Left cardiac atrium (tissue), 4 donors: ENCODE measurements around the gene ADAMTS3. TPM values are rescaled to one million over a fixed set of nuclear protein-coding genes. Genes with fewer than 3 reads are reported as not detected.

ENCODE experiments used
- ATAC-seq, 2 donors: fragments of 200-7000 bp; cut with Tn5 transposase; one replicate each; pipeline ENCODE4 v1.9.1; 2020; ENCODE audit warnings: mild to moderate bottlenecking in 2 of 2, moderate library complexity in 2 of 2
- DNase-seq: peaks from one replicate; pipeline ENCODE4 v3.0.0-alpha.2; 2020
- intact Hi-C, 2 donors: fragments of 100-400 bp; cut with DNase I; formaldehyde crosslinking; loops; one replicate each; pipeline versions ENCODE4 v1.14.1 to v1.15.1; 2022 to 2023
- total RNA-seq, 2 donors: library from RNA; stranded (reverse); fragmentation: NEBNext Ultra II Directional; extraction: Animal tissue kit (Norgen Biotek cat#: 25700); gene quantifications; one replicate each; pipeline ENCODE4 v1.2.1, GENCODE V29; 2021
- donor health status: DM: no; HTN: yes; CAD: no.
- donor health status: DM: no; HTN: yes; CAD: no; lungs with severe emphysema.
- donor health status: DM: yes; HTN: yes; CAD: no.
- donor health status: Dilated cardiomyopathy.

Gene ADAMTS3
- total RNA-seq, 2 donors from 2014 or later: 1.2 to 1.7 TPM

DNA sequence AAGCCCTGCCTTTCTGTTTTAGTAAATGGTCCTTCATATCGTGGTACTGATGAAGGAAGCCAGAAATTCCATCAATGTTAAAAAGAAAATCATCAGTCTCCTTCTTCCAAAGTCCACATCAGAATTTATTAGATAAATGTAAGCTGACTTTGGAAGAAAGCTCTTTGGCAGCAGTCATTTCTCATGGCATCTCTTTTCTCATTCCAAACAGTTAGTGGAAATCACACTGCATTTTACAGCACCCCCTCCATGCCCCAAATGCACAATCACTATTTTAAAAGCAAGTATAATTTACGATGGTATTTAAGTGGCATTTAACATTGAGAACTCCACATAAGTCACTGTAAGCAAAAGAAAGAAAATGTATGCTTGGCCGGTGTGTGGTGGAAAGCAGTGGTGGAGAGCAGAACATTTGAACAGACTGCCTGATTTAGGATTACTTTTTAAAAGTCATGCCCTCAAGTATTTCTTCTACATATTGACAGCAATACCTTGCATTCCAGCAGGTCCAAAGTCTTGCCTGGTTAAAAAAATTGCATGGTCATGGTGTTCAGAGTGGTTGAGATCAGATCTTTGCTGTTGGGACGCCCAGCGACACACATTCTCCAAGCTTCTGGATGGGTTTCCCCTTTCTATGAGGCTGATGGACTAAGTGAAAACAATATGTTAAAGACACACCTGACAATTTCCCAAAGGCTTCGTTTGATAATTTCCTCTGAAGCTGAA lies 248.6 kb downstream of the ADAMTS3 start:
- intact Hi-C loops: no loop called here
- DNase-seq (no peak), ATAC-seq (no peak)

DNA sequence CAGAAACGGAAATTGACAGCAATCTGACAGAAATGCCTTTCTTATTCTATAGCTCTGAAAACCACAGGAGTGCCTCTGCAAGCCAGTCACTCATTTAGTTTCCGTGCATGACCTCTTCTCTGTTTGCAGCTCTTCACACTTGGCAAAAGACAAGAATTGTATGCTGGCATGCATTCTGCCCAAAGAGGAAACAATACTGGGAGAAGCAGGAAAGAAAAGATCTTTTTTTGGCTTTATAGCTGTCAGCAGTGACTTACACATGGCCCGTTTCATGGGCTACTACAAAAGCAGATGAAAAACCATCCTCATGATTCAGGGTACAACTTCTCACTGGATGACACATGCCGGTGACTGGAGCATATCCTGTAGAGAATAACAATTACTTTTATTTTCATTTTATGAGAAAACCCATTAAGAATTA lies 249.4 kb downstream of the ADAMTS3 start:
- DNase-seq (no peak), ATAC-seq (no peak)
- intact Hi-C loops: no loop called here

DNA sequence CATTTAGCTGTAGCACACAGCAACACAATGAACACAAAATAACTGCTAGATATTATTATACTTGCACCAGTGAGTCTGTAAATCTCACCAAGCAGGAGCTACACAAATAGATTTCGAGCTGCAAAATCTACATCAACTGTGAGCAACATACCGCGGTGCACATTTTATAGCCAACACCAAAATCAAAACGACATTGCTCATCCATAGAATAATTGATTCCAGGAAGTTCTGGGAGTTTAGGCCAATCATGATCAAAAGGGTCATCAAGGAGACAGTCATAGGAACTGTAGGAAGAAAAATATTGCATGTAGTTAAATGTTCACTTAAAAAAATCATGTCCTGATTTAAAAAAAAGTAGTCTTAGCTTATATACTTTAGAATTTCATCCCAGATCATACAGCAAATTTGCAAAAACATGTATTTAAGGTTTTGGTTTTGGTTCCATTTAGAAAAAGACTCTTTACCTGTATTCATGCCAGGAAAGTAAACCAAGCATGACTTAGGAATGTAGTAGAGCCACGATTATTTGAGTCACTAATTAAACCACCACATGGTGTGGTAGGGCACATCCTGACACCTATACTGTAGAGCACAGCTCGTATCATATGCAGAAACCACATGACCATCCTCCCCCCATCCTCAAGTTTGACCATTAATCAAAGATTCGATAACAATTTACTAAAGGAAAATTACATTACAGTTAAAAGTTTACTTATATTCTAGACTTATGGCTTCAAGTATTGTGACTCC lies 250.4 kb downstream of the ADAMTS3 start:
- intact Hi-C loops: no loop called here
- no peak for DNase-seq
- no peak for ATAC-seq

DNA sequence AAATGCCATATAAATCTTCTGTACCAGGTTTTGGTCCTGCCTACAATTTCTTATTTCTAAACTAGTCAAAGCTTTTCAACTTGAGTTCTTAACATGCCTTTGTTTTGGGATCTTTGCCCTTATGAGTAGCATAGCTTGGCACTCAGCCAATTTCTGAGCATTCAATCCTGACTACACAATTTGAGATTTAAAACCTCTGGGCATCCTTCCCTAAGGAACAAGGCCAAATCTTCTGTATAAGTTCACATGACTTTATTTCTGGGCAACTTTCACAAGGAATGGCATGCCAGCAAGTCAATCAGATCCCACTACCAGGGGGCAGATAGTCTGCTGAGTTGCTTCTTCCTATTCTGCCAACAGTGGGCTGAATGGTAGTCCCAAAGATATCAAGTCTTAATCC lies 254.2 kb downstream of the ADAMTS3 start:
- DNase-seq (no peak), ATAC-seq (peak in 1 of 2 donors; percentile 13)
- intact Hi-C loops: no loop called here

DNA sequence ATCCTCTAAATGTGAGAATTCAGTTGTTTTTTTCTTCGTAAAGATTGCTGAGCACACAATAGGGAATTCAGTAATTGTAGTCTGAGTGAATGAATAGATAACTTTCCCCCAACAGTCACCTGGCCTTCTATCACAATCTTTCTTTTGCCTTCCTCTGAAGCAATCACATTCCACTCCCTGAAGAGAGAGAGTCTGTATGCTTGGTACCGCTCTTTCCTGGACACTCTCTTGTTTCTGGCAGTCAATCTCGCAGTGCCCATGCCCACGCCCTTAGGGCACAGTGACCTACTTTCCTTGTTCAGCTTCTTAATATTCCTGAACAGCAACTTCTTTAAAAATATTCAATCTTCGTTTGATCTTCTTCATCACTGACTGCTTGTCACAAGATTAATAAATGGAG lies 255.9 kb downstream of the ADAMTS3 start:
- intact Hi-C loops: no loop called here
- DNase-seq (no peak), ATAC-seq (peak; percentile 67 to 70)

DNA sequence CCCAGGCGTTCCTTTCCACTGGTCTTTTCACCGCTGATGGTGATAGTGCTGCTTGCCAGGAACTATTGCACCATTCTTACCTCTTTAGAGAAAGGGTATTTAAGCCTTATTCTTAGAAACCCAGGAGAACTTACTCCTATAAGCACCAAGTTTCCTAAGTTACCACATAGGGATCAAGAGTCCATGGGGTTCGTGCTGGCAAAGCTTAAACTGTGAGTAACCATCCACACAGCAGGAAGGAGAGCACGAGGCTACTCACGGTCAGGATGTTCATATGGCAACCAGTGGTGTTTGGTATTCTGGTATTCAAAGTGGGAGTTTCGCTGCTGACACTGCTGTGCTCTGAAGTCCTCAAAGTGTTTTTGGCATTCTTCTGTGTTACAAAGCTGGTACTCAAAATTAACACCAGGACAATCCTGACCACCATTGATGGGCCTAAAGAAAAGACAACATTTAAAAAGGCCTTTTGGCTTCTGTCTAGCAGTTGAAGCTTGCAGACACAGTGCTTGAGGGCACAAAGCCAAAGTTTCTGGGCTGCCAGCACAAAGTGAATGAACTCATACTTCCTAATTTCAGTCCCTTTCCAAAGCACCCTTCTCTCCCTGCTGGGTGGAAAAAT lies 256.9 kb downstream of the ADAMTS3 start:
- intact Hi-C loops: no loop called here
- DNase-seq: peak; percentile 81
- ATAC-seq: peak; percentile 90 to 97

DNA sequence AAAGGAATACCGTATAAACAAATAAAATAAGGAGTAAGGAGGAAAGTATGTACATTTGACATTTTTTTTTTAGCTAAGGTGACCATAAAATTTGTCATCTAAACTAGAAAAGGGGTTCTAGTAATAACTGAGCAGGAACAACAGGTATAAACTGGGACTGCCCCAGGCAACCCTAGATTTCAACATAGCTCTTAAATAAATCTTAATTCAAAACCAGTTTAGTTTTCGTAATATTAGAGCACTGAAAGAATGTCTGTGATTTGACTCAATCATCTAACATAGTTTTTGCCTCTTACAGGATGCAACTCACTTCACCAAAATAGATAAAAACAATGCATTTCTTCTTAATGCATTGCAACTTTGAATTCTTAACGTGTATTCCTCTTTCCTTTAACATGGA lies 257.7 kb downstream of the ADAMTS3 start:
- intact Hi-C loops: no loop called here
- ATAC-seq (no peak), DNase-seq (no peak)

DNA sequence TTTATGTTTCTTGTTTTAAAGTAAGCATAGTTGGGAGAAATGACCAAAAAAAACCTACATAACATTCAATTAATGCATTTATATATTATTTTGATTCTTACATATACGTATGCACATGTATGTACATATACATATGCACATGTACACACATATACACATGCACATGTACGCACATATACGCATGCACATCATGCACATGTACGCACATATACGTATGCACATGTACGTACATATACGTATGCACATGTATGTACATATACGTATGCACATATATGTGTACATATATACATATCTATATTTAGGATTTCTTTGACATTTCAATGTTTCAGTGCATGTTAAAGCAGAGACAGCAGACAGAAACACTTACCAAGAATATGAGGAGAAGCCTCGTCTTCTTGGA lies 263.4 kb downstream of the ADAMTS3 start:
- DNase-seq (no peak), ATAC-seq (no peak)
- intact Hi-C loops: no loop called here

DNA sequence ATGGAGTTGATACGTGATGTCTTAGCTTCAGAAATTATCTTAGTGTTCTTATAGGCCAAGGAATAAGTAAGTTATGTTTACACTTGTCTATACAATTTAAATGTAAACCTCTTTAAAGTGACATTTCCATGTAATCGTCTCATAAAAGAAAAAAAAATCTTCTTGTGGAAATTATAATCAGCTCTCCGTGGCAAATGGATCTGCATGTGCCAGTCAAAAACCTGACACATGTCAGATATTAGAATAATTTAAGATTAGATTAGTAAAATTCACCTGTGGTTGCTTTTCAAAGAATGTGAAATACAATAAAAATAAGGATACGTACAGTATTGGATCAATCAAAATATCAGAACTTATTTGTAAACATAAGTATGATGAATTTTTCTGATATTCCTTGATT lies 263.9 kb downstream of the ADAMTS3 start:
- intact Hi-C loops: no loop called here
- ATAC-seq: no peak
- no peak for DNase-seq

DNA sequence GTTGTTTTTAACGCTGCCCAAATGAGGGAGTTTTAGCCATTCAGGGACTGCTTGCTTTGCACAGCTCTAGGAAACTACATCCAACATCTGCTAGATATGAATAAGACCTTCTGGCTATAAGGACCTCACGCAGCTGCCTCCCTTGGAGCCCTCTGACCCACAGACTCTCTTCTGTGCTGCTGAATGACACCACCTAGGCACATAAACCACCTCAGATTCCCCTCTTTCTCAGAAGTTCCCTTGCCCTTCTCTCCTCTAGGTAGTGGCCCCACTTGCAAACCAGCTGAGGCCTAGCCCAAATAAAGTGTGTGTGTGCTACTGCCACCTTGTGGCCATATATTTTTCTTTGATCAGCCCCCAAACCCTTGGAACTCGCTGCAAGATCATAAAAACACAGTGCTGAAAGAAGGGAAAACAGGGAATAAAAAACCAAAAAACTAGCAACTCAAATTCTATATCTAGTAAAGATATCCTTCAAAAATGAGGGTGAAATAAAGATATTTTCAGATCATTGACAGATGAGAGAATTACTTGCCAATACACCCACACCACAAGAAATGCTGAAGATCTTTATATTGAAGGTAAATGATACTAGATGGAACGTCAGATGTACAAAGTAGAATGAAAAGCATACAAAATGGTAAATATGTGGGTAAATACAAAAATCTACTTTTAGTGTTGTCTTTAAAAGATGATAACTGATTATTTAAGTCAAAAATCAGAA lies 265.9 kb downstream of the ADAMTS3 start:
- peak; percentile 34 to 49 for ATAC-seq
- intact Hi-C loops: no loop called here

DNA sequence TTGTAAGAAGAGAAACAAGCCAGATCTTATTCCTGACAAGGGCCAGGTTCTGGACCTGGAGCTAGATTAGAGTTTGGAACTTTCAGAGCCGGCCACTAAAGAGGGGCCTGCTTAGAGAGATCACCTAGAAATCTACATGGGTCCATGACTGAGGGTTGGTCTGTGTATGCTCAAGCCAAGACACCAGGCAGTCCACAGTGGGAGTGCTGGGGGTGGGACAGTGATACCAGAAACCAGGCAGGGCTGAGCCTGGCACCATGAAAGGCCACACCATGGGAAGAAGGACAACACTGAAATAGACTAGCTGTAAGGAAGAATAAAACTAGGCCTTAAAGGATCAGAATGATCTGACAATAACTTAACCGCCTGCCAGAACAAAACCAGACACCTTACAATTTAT lies 267.3 kb downstream of the ADAMTS3 start:
- no peak for DNase-seq
- no peak for ATAC-seq
- intact Hi-C loops: no loop called here

More for the DNA sequence above, 265.9 kb downstream of the ADAMTS3 start:
- DNase-seq: no peak

DNA sequence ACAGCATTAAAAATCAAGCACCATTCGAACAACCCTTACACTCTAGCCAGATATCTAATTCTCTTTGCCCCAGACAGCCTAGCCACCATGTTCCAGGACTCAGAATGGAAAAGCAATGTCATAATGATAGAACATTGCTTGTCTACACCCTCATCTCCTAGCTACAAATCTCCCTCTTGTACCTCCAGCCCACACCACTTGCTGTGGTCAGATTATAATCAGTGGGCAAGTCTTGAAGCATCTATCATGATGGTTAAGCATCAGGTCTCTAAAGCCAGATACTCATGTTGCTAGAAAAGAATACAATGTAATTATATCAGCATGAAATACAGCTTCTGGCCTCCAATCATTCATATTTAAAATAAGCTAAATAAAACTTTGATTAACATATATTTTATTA lies 268.9 kb downstream of the ADAMTS3 start:
- intact Hi-C loops: no loop called here
- no peak for ATAC-seq

DNA sequence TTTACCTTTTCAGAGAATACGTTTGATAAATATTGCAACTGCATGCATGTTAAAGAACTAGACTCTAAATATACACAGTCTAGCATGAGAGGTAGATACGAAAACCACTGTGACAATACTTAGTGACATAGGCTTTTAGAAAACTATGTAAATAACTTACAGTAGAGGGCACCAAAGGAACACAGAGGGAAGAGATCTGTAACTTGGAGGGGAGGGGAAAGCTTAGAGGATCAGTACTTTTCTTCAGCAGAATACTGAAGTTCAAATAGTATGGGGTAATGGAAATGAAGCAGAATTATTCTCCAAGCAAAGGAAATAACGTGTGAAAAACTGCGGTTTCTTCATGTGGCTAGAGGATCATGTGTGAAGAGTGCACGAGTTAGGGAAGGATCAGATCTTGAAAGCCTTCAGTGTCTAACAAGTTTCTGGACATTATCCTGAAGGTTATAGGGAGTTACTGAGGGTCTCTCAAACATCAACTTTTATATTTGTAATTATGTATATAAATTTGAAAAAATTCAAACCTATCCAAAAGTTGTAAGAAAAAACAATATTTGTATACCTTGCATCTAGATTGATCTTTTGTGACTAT lies 273.0 kb downstream of the ADAMTS3 start:
- intact Hi-C loops: loop anchor here in 1 of 2 donors (10.0 kb wide), 1 partner anchor 719 kb away; no protein-coding TSS in a partner anchor
- ATAC-seq (peak; percentile 75 to 81), DNase-seq (no peak)

More for the DNA sequence above, 268.9 kb downstream of the ADAMTS3 start:
- no peak for DNase-seq

DNA sequence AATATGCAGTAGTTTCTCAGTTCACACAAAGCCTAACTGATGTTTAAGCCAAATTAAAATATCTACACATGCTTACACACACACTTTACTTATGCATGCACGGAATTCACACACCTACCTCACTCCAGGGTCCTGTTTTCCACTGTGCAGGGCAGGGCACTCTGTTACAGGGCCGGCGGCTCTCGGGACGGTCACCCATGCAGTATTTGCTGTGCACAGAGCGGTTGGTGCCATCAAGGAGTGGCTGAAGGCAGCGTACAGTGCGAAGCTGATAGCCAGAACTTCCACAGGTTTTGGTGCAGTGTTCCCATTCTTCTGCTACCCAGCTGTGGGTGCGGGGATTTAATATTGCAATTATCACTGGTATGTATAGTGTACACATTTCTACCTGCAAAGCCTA lies 278.3 kb downstream of the ADAMTS3 start:
- no peak for DNase-seq
- no peak for ATAC-seq
- intact Hi-C loops: loop anchor here in 1 of 2 donors (10.0 kb wide), 1 partner anchor 724 kb away; no protein-coding TSS in a partner anchor

DNA sequence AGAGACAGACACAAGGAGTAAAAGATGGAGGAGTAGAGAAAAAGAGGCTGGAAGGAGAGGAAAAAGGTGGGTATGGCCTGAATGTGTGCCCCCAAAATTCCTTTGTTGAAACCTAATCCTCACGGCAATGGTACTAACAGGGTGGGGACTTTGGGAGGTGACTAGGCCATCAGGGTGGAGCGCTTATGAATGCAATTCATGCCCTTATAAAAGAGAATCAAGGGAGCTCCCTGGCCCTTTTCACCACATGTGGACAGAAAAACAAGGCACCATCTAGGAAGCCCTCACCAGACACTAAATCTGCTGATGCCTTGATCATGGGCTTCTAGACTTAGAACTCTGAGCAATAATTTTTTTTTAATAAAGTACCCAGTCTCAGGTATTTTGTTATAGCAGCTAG lies 282.1 kb downstream of the ADAMTS3 start:
- no peak for DNase-seq
- ATAC-seq: no peak
- intact Hi-C loops: no loop called here

DNA sequence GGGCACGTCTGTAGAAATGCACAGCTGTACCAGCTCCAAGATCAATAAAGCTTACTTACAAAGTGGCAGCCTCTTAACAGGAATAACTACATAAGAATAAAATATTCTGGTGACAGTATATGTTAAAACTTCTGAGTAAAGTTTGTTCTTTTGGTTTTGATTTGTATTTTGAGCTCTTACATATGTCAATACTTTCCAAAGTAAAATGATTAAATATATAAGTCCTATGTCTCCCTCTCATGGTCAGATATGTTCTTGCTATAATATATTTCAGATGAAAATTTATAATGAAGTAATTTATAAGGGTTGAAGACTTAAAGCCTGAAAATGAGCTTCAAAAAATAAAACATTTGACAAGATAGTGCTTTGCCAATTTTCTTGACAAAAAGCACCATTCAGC lies 282.8 kb downstream of the ADAMTS3 start:
- intact Hi-C loops: no loop called here
- DNase-seq (no peak), ATAC-seq (no peak)

DNA sequence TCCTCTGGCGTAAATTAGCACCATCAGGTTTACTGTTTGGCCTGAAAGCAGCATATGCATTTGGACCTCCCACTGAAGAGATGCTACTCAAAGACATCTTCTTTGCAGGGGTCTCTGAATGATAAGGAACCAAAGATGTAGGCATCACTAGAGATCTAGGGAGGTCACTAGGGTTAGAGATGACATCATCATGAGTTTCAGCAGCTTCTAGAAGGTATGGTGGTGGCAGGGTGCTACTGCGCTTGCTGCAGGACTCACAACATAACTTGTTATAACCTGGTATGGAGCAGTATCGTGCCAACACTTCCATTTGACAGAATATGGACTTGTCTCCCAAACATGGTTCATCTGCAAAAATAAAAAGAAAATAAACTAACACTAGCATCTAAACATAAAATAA lies 285.7 kb downstream of the ADAMTS3 start:
- ATAC-seq (no peak), DNase-seq (no peak)
- intact Hi-C loops: no loop called here

DNA sequence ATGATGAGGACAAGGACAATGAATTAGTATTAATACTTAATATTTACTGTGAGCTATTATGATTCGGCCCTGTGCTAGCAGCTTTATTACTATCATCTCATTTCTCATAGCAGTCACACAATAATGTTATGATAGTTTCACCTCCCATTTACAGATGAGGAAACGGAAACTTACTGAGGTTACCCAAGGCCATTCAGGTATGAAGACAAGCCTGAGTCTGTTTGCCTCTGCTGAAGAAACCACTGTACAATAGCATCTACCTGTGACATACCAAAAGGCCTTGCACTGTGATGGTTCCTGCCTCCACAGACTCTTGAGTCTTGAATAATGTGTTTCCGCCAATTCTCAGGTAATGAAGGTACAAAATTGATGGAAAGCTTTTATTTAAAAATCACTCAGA lies 288.8 kb downstream of the ADAMTS3 start:
- intact Hi-C loops: no loop called here
- DNase-seq (no peak), ATAC-seq (no peak)

DNA sequence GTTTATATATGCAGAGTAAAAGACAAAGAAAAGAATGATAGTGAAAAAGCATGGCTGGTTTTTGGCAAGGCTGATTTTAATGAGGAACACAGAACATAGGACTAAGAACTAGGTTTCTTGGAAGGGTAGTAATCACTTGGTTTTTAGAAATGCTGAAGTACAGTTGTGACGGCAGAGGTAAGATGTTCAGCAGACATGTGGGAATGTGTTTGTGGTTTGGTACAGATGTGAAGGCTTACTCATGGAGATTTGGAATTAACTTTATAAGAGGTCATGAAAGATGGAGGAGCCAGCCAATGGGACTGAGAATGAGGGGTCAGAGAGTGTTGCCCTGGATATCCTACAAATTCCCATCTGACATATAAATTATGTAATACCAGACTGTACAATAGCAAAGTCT lies 293.6 kb downstream of the ADAMTS3 start:
- intact Hi-C loops: no loop called here
- DNase-seq: no peak
- no peak for ATAC-seq
